ENCODE results near the gene EEF2K.

The EEF2K gene

GRCh38 chr16:22183335-22183734, 22.7 kb upstream of the EEF2K start:
- H4K20me1 ChIP-seq (ENCODE audit: control insufficient read depth, insufficient read depth, low read depth, low read length): no peaks in the 10 kb centered on the region

GRCh38 chr16:22183901-22184614, 22.0 kb upstream of the EEF2K start:
- Histone ChIP-seq H3K4me1 (ENCODE audit: control insufficient read depth, low read length) (peaks cover 10% of the 10 kb centered on the region), H3K9me2 (replicated peaks; ENCODE audit: control insufficient read depth, low read length) (no peaks in the 10 kb centered on the region), H3K27me3 (ENCODE audit: control insufficient read depth, low read length) (peaks cover 3% of the 10 kb centered on the region; the same call in 1 of the 2 replicates), H3F3A (ENCODE audit: control insufficient read depth, insufficient read depth) (0 out of 2 replicates have a peak, but pooled peaks cover 2% of the 10 kb centered on the region), H3K27ac (ENCODE audit: low read depth, low read length) (no peak overlapping the region), H3K36me3 (ENCODE audit: control insufficient read depth, low read length) (no peaks in the 10 kb centered on the region), H3K4me2 (ENCODE audit: low read length) (no peak overlapping the region), H3K4me3 (ENCODE audit: low read length) (no peak overlapping the region), H3K79me2 (ENCODE audit: control insufficient read depth, low read length) (no peaks in the 10 kb centered on the region), H4K20me1 (ENCODE audit: control insufficient read depth, insufficient read depth, low read depth, low read length) (no peaks in the 10 kb centered on the region), H3K9me3 (ENCODE audit: control insufficient read depth, insufficient read depth, low read length) (no peaks in the 10 kb centered on the region)
- peak; percentile 70 for TF ChIP-seq CTCF (IDR thresholded peaks at IDR 0.05; ENCODE audit: low read depth, low read length, poor library complexity, severe bottlenecking)
- TF ChIP-seq EZH2phosphoT487 (IDR thresholded peaks at IDR 0.05; ENCODE audit: borderline replicate concordance, low read length): no peak

More at GRCh38 chr16:22183335-22183734, 22.7 kb upstream of the EEF2K start:
- Histone ChIP-seq H3K9me3 (ENCODE audit: control insufficient read depth, insufficient read depth, low read length) (no peaks in the 10 kb centered on the region), H3F3A (ENCODE audit: control insufficient read depth, insufficient read depth) (no peaks in the 10 kb centered on the region), H3K36me3 (ENCODE audit: control insufficient read depth, low read length) (no peaks in the 10 kb centered on the region), H3K4me2 (ENCODE audit: low read length) (no peak overlapping the region), H3K79me2 (ENCODE audit: control insufficient read depth, low read length) (no peaks in the 10 kb centered on the region), H3K4me1 (ENCODE audit: control insufficient read depth, low read length) (peaks cover 3% of the 10 kb centered on the region), H3K9me2 (replicated peaks; ENCODE audit: control insufficient read depth, low read length) (no peaks in the 10 kb centered on the region), H3K27ac (ENCODE audit: low read depth, low read length) (no peak overlapping the region), H3K4me3 (ENCODE audit: low read length) (no peak overlapping the region), H3K27me3 (ENCODE audit: control insufficient read depth, low read length) (peaks cover 6% of the 10 kb centered on the region; the same call in 1 of the 2 replicates)
- TF ChIP-seq CTCF (IDR thresholded peaks at IDR 0.05; ENCODE audit: low read depth, low read length, poor library complexity, severe bottlenecking) (no peak), EZH2phosphoT487 (IDR thresholded peaks at IDR 0.05; ENCODE audit: borderline replicate concordance, low read length) (no peak)

- Histone ChIP-seq H3K36me3 (ENCODE audit: control insufficient read depth, low read length) (no peaks in the 10 kb centered on the region), H3K9me3 (ENCODE audit: control insufficient read depth, insufficient read depth, low read length) (no peaks in the 10 kb centered on the region), H4K20me1 (ENCODE audit: control insufficient read depth, insufficient read depth, low read depth, low read length) (no peaks in the 10 kb centered on the region), H3K4me2 (ENCODE audit: low read length) (no peak overlapping the region), H3K79me2 (ENCODE audit: control insufficient read depth, low read length) (no peaks in the 10 kb centered on the region), H3K9me2 (replicated peaks; ENCODE audit: control insufficient read depth, low read length) (no peaks in the 10 kb centered on the region), H3K4me1 (ENCODE audit: control insufficient read depth, low read length) (peaks cover 15% of the 10 kb centered on the region), H3K4me3 (ENCODE audit: low read length) (no peak overlapping the region), H3K27me3 (ENCODE audit: control insufficient read depth, low read length) (peaks cover 3% of the 10 kb centered on the region; the same call in 1 of the 2 replicates), H3K27ac (ENCODE audit: low read depth, low read length) (no peak overlapping the region), H3F3A (ENCODE audit: control insufficient read depth, insufficient read depth) (0 out of 2 replicates have a peak, but pooled peaks cover 6% of the 10 kb centered on the region)
- no peak for TF ChIP-seq EZH2phosphoT487 (IDR thresholded peaks at IDR 0.05; ENCODE audit: borderline replicate concordance, low read length)
- no peak for TF ChIP-seq CTCF (IDR thresholded peaks at IDR 0.05; ENCODE audit: low read depth, low read length, poor library complexity, severe bottlenecking)
Observed at GRCh38 chr16:22184615-22184968, 21.5 kb upstream of the EEF2K start.

Data from DOHH2 (cell line).